GM15510 (cell line): ENCODE results near the gene CHCHD6.

Source experiments
- POLR2A ChIP-seq: IDR thresholded peaks from 3 replicates; pipeline ENCODE4 v1.6.1; 2011; ENCODE audit warnings: borderline replicate concordance; ENCODE audit not compliant: insufficient read length; ENCODE audit errors: extremely low read depth

CHCHD6 gene

GRCh38 chr3:126896968-126897367, 192.9 kb downstream of the CHCHD6 start:
- TF ChIP-seq POLR2A = no peak

DNA sequence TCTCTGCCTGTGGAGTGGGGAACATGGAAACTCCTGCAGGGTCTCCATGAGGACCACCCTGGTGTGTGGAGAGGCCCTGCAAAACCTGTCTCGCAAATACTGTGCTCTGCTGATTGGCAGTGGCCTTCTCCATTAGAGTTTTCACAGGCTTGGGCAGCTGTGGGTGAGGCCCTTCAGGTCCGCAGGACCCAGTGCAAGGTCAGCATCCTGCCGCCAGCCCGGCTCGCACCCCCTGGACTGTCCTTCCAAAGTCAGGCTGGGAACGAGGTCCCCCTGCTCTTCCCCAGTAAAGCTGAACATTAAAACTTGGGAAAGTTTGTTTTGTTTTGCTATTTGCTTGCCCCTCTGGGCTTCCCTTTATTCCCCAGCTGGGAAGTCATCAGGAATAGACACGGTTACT, 193.9 kb downstream of the CHCHD6 start:
- TF ChIP-seq POLR2A = no peak

- no peak for TF ChIP-seq POLR2A
Observed at GRCh38 chr3:126900859-126901540, 197.0 kb downstream of the CHCHD6 start.

DNA sequence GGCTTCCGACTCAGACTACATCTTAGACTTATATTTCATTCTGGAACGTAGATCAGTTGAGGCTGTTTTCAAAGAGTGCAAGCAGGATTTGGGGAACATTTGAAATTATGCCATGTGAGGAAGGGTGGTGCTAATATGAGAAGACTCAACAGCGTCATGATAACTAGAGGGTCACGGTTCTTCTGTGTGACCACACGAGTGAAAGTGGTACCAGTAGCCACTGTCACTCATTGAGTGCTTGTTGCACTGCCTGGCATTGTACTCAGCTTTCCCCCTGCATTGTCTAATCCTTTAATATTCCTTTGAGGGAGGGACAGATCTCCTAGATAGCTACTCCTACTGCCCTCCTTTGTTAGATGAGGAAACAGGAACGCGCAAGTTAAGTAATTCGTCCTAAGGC, 197.6 kb downstream of the CHCHD6 start:
- no peak for TF ChIP-seq POLR2A

- TF ChIP-seq POLR2A = no peak
Observed at GRCh38 chr3:126903521-126903920, 199.5 kb downstream of the CHCHD6 start.

DNA sequence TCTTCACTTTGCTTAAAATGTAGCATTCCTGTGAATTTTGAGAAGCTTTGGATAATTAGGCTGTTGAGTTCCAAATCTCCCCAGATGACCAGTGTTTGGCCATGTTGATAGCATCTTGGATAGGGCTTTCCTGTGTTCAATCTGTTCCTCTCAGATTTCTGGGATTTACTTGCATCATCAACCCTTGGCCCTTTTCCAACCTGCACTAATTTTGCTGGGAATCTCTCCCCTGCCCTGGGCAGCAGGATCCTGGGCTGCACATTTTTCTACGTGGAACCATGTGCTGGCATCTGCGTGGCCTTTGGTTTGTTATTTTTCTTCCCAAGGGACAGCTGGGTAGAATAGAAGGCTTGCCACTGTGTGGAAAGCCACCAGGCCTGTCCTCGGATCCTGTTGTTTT, 203.5 kb downstream of the CHCHD6 start:
- no peak for TF ChIP-seq POLR2A

- no peak for TF ChIP-seq POLR2A
Observed at GRCh38 chr3:126908752-126909275, 204.8 kb downstream of the CHCHD6 start.

DNA sequence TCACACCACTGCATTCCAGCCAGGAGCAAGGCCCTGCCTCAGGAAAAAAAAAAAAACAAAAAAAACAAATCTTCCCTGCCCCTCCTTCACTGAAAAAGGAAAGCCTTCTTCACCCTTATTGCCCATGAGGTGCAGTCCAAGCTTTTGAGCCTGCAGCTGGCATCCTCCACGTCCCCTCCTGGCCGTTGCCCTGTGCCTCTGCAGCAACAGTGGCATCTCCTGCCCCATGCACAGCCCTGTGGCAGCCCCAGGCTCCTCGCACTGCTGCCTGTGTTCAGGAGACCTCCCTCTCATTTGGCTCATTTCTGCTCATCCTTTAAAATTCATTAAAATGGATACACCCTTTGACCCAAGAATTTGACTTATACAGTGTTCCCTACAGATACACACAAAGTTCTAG, 206.2 kb downstream of the CHCHD6 start:
- no peak for TF ChIP-seq POLR2A

DNA sequence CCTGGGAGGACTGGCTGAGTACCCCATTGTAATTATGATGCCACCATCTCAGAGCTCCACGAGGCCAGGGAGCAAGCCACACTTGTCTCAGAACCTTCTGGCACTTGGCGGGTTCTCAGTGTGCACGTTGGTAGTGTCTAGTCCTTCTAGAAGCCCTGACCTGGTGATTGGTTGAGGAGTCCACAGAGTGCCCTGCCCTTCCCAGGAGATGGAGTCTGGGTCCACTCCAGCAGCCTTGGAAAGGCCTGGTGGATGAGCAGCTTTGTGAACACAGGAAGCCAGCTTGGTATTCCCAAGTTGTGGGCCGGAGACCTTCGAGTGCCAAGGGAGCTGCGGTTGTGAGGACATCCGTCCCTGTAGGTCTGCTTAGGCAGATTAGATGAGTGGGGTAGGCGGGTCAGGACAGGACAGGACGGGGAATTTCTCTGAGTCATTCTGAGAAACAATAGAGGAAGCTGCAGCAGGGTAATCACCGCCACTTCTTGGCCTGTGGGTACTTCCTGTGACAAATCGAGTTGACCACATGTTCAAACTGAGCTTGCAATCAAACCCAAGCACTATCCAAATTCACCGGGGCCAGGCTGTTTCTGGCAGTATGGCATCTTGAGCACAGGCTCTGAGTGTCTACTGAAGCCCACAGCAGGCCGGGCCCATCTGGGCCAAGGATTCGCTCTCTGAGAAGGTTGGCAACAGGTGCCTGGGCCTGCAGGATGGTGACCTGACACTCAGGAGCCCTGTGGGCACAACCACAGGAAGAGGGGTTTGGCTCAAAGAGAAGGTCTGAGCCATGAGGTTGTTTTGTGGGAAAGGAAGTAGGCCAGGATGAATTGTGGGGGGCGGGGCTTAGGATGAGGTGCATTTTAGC, 207.4 kb downstream of the CHCHD6 start:
- no peak for TF ChIP-seq POLR2A

GRCh38 chr3:126912027-126912422, 208.0 kb downstream of the CHCHD6 start:
- no peak for TF ChIP-seq POLR2A

GRCh38 chr3:126912491-126913195, 208.6 kb downstream of the CHCHD6 start:
- no peak for TF ChIP-seq POLR2A

GRCh38 chr3:126913524-126913923, 209.5 kb downstream of the CHCHD6 start:
- no peak for TF ChIP-seq POLR2A

- no peak for TF ChIP-seq POLR2A
Observed at GRCh38 chr3:126914226-126914625, 210.2 kb downstream of the CHCHD6 start.

DNA sequence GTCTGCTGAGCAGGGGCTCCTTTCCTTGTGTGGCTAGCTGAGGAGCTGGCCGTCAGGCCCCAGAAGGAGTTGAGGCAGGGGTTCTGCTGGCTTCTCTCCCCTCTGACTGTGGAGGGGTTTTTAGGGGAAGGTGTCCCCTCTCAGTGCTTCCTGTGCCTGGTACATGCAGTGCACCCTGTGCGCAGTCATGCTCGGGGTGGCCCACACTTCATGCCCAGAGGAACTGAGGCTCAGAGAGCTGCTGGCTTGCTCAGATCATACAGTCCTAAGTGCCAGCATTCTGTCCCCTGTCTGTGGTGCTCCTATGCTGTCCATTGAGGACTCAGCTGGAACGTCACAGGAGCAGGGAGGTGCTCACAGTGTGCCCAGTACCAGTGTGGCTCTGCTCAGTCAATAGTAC, 211.0 kb downstream of the CHCHD6 start:
- TF ChIP-seq POLR2A = no peak

GRCh38 chr3:126916546-126916945, 212.5 kb downstream of the CHCHD6 start:
- TF ChIP-seq POLR2A = no peak
